Upper lobe of right lung (tissue), 1 donor: ENCODE measurements around the gene NEK7. TPM values are rescaled to one million over a fixed set of nuclear protein-coding genes. Genes with fewer than 3 reads are reported as not detected.

ENCODE experiments used
- ATAC-seq: fragments of 200-7000 bp; cut with Tn5 transposase; one replicate; pipeline ENCODE4 v1.9.1; 2020; ENCODE audit warnings: mild to moderate bottlenecking, moderate library complexity
- DNase-seq: peaks from one replicate; pipeline ENCODE4 v3.0.0-alpha.2; 2020
- H3K27ac ChIP-seq: fragments of 200-600 bp; one replicate; pipeline ENCODE4 v1.8.0; 2022
- H3K27me3 ChIP-seq: fragments of 200-600 bp; one replicate; pipeline ENCODE4 v1.8.0; 2022; ENCODE audit warnings: mild to moderate bottlenecking
- H3K36me3 ChIP-seq: fragments of 200-600 bp; one replicate; pipeline ENCODE4 v1.8.0; 2022
- H3K4me1 ChIP-seq: fragments of 200-600 bp; one replicate; pipeline ENCODE4 v1.8.0; 2022
- H3K4me3 ChIP-seq: fragments of 200-600 bp; one replicate; pipeline ENCODE4 v1.8.0; 2022; ENCODE audit warnings: mild to moderate bottlenecking
- H3K9me3 ChIP-seq: fragments of 200-600 bp; one replicate; pipeline ENCODE4 v1.8.0; 2022
- CTCF ChIP-seq: fragments of 200-600 bp; IDR thresholded peaks from one replicate; pipeline ENCODE4 v1.8.0; 2022; ENCODE audit warnings: antibody characterized with exemption
- intact Hi-C: fragments of 100-400 bp; cut with DNase I; formaldehyde crosslinking; loops from one replicate; pipeline ENCODE4 v1.11.0; 2022
- total RNA-seq: library from RNA; stranded (reverse); fragmentation: NEBNext Ultra II Directional; extraction: Animal tissue kit (Norgen Biotek cat#: 25700); gene quantifications from one replicate; pipeline ENCODE4 v1.2.1, GENCODE V29; 2021
- donor health status: DM: no; HTN: yes; CAD: no; lungs with severe emphysema.

NEK7 gene
- total RNA-seq, 1 donor from 2014 or later, result 96.9 TPM

- H3K9me3 ChIP-seq, result no peaks in the 10 kb centered on the region
- H3K36me3 ChIP-seq, result no peaks in the 10 kb centered on the region
- no peak for TF ChIP-seq CTCF
- intact Hi-C loops, result no loop called here
- H3K4me3 ChIP-seq, result no peak overlapping the region
- H3K4me1 ChIP-seq, result no peaks in the 10 kb centered on the region
- DNase-seq (no peak), ATAC-seq (no peak)
- H3K27me3 ChIP-seq, result no peaks in the 10 kb centered on the region
- no peak overlapping the region for H3K27ac ChIP-seq
Measured at GRCh38 chr1:198280080-198280479, 123.3 kb downstream of the NEK7 start.

GRCh38 chr1:198281911-198282310, 125.1 kb downstream of the NEK7 start:
- intact Hi-C loops, result no loop called here
- Histone ChIP-seq H3K27me3 (no peaks in the 10 kb centered on the region), H3K36me3 (no peaks in the 10 kb centered on the region), H3K4me3 (no peak overlapping the region), H3K4me1 (no peaks in the 10 kb centered on the region), H3K9me3 (no peaks in the 10 kb centered on the region), H3K27ac (no peak overlapping the region)
- TF ChIP-seq CTCF, result no peak
- no peak for DNase-seq
- no peak for ATAC-seq

- TF ChIP-seq CTCF, result no peak
- Histone ChIP-seq H3K9me3 (no peaks in the 10 kb centered on the region), H3K4me3 (no peak overlapping the region), H3K4me1 (no peaks in the 10 kb centered on the region), H3K27ac (no peak overlapping the region), H3K36me3 (no peaks in the 10 kb centered on the region), H3K27me3 (no peaks in the 10 kb centered on the region)
- intact Hi-C loops, result no loop called here
- DNase-seq, result no peak
- no peak for ATAC-seq
Measured at GRCh38 chr1:198283222-198283621, 126.4 kb downstream of the NEK7 start.

GRCh38 chr1:198287916-198288315, 131.1 kb downstream of the NEK7 start:
- Histone ChIP-seq H3K27ac (no peak overlapping the region), H3K4me1 (peaks cover 9% of the 10 kb centered on the region), H3K36me3 (peaks cover 4% of the 10 kb centered on the region), H3K4me3 (no peak overlapping the region), H3K27me3 (no peaks in the 10 kb centered on the region), H3K9me3 (no peaks in the 10 kb centered on the region)
- ATAC-seq (no peak), DNase-seq (no peak)
- intact Hi-C loops, result no loop called here
- no peak for TF ChIP-seq CTCF

- no peak for DNase-seq
- no peak for TF ChIP-seq CTCF
- peaks cover 9% of the 10 kb centered on the region for H3K4me1 ChIP-seq
- H3K36me3 ChIP-seq, result peaks cover 14% of the 10 kb centered on the region
- ATAC-seq, result no peak
- H3K27me3 ChIP-seq, result no peaks in the 10 kb centered on the region
- no peak overlapping the region for H3K4me3 ChIP-seq
- intact Hi-C loops, result no loop called here
- no peak overlapping the region for H3K27ac ChIP-seq
- no peaks in the 10 kb centered on the region for H3K9me3 ChIP-seq
Measured at GRCh38 chr1:198290089-198290683, 133.4 kb downstream of the NEK7 start.

- H3K9me3 ChIP-seq, result no peaks in the 10 kb centered on the region
- no peak overlapping the region for H3K4me3 ChIP-seq
- H3K36me3 ChIP-seq, result peaks cover 18% of the 10 kb centered on the region
- TF ChIP-seq CTCF, result no peak
- ATAC-seq, result no peak
- H3K27ac ChIP-seq, result no peak overlapping the region
- no peaks in the 10 kb centered on the region for H3K27me3 ChIP-seq
- DNase-seq, result no peak
- intact Hi-C loops, result no loop called here
- H3K4me1 ChIP-seq, result peaks cover 9% of the 10 kb centered on the region
Measured at GRCh38 chr1:198291036-198291435, 134.2 kb downstream of the NEK7 start.
